NCI-H2107 treated with DMSO at 0.1 percent for 48 hours (cell line): Measurements from ENCODE around the gene PCCB.
"Not testable (repeated sequence)": the region's sequence is repeated elsewhere in the genome, so short reads cannot be mapped to it uniquely, and the experiment has no call there.

Experiments used
- DNase-seq: peaks from one replicate; lab custom pipeline; 2025; ENCODE audit not compliant: unreplicated experiment; lab: John Stamatoyannopoulos, UW

Gene PCCB

GRCh38 chr3:136326316-136326715, 76.2 kb downstream of the PCCB start:
- no peak for DNase-seq

- DNase-seq, result no peak
Observed at GRCh38 chr3:136327671-136328070, 77.5 kb downstream of the PCCB start.

GRCh38 chr3:136329593-136329992, 79.5 kb downstream of the PCCB start:
- DNase-seq, result no peak

- no peak for DNase-seq
Observed at GRCh38 chr3:136330900-136331299, 80.8 kb downstream of the PCCB start.

GRCh38 chr3:136332302-136332701, 82.2 kb downstream of the PCCB start:
- DNase-seq, result no peak

- DNase-seq, result no peak
Observed at GRCh38 chr3:136332776-136333175, 82.6 kb downstream of the PCCB start.

GRCh38 chr3:136334209-136334608, 84.1 kb downstream of the PCCB start:
- no peak for DNase-seq

- DNase-seq, result not testable (repeated sequence)
Observed at GRCh38 chr3:136334726-136335125, 84.6 kb downstream of the PCCB start.

- no peak for DNase-seq
Observed at GRCh38 chr3:136336329-136337100, 86.4 kb downstream of the PCCB start.

- no peak for DNase-seq
Observed at GRCh38 chr3:136343446-136343845, 93.3 kb downstream of the PCCB start.

- DNase-seq, result no peak
Observed at GRCh38 chr3:136343873-136344555, 93.9 kb downstream of the PCCB start.

- no peak for DNase-seq
Observed at GRCh38 chr3:136346486-136346885, 96.3 kb downstream of the PCCB start.

- DNase-seq, result no peak
Observed at GRCh38 chr3:136350132-136350531, 100.0 kb downstream of the PCCB start.

GRCh38 chr3:136350557-136350956, 100.4 kb downstream of the PCCB start:
- no peak for DNase-seq

- DNase-seq, result no peak
Observed at GRCh38 chr3:136351351-136351750, 101.2 kb downstream of the PCCB start.

- DNase-seq, result no peak
Observed at GRCh38 chr3:136351905-136352304, 101.8 kb downstream of the PCCB start.

GRCh38 chr3:136353461-136353860, 103.3 kb downstream of the PCCB start:
- no peak for DNase-seq

- DNase-seq, result no peak
Observed at GRCh38 chr3:136366289-136366688, 116.1 kb downstream of the PCCB start.

GRCh38 chr3:136375800-136376199, 125.7 kb downstream of the PCCB start:
- DNase-seq, result not testable (repeated sequence)

- DNase-seq, result no peak
Observed at GRCh38 chr3:136377508-136377907, 127.4 kb downstream of the PCCB start.

GRCh38 chr3:136378011-136378410, 127.9 kb downstream of the PCCB start:
- DNase-seq, result no peak
